HG03521 (cell line): ENCODE measurements around the gene ZNF19.

Experiments used
- ATAC-seq: cut with Tn5 transposase; IDR thresholded peaks from one replicate; pipeline ENCODE4 v1.9.1; 2021; ENCODE audit warnings: mild to moderate bottlenecking, moderate library complexity; ENCODE audit not compliant: unreplicated experiment

Gene ZNF19

DNA sequence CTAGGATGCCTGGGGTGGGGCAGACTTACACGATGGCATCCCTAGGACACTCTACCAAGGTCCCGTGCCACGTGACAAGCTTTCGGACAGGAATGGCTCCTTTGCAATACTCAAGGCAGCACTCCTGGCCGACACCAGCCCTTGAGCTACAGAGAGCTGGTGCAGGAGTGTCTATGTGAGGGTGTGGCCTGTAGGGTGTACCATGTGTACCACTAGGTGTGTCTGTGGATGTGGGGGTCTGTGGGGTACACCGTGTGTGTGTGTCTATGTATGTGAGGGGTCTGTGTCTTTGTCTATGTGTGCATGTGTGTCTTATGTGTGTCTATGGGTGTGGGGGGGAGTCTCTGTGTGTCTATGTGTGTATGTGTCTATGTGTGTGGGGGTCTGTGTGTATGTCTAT is 45.4 kb downstream of the ZNF19 start:
- ATAC-seq, result no peak

DNA sequence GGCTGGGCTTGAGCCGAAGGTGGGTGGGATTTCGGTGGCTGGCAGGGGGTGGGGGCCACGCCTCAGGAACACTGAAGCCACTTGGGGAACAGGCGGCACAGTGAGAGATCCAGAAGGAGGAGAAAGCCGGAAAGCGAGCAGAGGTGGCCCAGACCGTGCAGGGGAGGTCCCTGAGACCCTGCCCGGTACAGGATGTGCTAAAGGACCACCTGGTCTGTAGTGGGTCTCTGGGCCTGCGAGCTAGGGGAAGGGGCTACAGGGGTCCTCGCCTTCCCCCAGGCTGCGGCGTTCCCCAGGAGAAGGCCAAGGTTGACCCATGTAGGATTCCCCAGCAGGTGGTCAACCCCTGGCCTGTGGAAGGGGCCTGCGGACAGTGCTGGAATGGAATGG is 47.1 kb downstream of the ZNF19 start, which contains the start of gene TLE7:
Gene TLE7, minus strand, starts transcription at position 4 of the 390 bp plus-strand sequence. CDS start 8,730 bp downstream, outside the sequence.
- ATAC-seq, result no peak

GRCh38 chr16:71441348-71442050 is 47.6 kb downstream of the ZNF19 start:
- ATAC-seq, result no peak

GRCh38 chr16:71440669-71441347 is 48.3 kb downstream of the ZNF19 start:
- ATAC-seq, result no peak

DNA sequence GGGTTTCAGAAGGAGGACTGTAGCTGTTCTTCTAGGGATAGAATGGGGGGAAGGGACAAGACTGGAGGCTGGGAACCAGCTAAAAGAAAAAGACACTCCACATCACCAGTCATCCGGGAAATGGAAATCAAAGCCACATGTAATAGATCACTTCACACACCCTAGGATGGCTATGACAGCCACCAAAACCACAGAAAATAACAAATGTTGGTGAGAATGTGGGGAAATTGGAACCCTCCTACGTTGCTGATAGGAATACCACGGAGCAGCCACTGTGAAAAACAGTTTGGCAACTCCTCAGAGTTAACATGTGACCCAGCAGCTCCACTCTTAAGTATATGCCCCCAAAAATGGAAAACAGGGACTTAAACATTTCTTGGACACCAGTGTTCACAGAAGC is 49.6 kb downstream of the ZNF19 start:
- no peak for ATAC-seq

GRCh38 chr16:71436473-71436872 is 52.7 kb downstream of the ZNF19 start:
- no peak for ATAC-seq

DNA sequence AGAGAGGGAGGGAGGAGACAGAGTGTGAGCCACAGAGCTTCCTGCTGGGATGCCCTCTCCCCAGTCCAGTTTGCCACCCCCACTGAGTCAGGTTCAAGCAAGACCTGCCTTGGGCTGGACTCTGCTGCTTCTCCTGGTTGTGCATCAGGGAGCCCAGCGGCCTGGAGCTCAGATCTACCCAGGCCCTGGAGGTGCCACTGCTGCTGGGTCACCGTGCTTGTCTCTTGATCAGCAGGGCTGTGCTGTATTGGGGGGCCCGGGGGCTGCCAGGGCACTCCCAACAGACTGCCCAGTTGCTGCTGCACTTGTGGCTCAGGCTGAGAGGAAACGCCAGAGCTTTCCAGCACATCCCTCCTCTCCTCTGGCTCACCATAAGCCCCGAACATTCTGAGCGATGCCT is 56.2 kb downstream of the ZNF19 start:
- no peak for ATAC-seq

- no peak for ATAC-seq
These were observed 57.1 kb downstream of the ZNF19 start for GRCh38 chr16:71431991-71432390.

DNA sequence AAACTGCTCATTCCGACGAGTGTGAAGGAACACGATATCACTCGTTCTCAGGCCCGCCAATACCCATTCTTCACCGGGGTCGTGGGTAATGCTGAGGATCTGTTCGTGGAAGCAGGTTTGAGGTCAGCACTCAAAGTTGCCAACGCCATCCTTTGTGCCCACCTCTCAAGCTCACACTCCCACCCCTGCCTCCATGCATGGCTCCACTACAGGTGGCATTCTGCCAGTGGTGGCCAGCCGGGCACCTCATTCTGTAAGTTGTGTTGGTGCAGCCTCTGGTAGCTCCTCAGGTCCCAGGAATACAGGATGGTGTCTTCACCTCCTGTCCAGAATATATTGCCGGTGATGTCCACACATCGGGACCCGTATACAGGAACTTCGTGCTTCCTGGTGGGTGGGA is 57.9 kb downstream of the ZNF19 start:
- ATAC-seq, result no peak

DNA sequence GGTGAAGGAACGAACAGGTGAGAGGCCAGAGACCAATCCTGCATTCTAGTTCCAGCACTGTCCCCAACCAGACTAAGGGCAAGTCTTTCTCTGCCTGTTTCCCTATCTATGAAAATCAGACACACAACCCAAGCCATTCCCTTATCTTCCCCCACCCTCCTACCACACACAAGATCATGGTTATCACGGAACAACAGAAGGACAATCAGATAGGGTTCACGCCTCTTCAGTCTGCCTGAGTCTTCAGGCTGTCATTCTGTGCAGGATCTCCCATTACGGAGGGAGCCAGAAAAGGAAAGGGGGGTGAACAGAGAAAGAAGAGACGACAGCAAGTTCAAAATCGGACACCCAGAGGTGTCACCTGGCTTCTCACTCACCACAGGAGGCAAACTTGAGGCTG is 58.4 kb downstream of the ZNF19 start:
- no peak for ATAC-seq

- ATAC-seq, result no peak
These were observed 59.5 kb downstream of the ZNF19 start for GRCh38 chr16:71429581-71429980.

GRCh38 chr16:71428883-71429282 is 60.2 kb downstream of the ZNF19 start:
- no peak for ATAC-seq

DNA sequence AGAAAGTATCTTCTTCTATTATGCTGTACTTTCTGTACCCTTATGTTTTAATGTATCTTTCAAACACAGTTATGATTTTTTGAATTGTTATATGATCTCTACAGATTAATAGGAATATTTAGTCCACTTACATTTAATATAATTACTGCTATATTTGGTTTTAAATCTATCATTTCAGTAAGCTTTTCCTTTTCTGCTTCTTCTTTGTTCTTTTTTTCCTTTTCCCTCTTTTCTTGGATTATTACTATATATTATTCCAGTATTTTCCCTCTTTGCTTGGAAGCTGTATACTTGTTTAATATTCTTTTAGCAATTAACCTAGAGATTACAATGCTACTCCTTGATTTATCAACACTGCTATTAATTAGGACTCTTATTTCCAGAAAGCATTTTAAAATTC is 60.7 kb downstream of the ZNF19 start:
- ATAC-seq, result no peak

- ATAC-seq, result no peak
These were observed 62.1 kb downstream of the ZNF19 start for GRCh38 chr16:71426880-71427615.

- ATAC-seq, result no peak
These were observed 62.9 kb downstream of the ZNF19 start for GRCh38 chr16:71426069-71426879.

GRCh38 chr16:71425746-71426068 is 63.4 kb downstream of the ZNF19 start:
- no peak for ATAC-seq

DNA sequence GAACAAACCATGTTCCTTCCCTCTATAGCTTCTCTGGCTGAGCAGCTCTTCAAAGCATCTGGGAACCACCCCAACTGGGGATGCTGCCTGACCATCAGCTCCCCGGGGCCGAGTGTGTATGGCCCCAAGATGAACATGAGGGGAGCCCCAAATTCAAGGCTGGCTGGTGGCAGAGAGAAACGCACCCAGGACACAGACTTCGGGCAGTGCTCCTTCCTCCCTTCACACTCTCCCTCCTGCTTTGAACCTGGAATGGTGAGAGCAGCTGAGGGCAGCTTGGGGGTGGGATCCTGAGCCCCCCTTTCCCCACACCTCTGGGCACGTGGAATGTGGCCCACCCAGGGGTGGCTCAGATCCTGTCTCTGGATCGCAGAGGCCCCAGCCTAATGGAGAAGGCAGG is 64.5 kb downstream of the ZNF19 start:
- ATAC-seq, result no peak

DNA sequence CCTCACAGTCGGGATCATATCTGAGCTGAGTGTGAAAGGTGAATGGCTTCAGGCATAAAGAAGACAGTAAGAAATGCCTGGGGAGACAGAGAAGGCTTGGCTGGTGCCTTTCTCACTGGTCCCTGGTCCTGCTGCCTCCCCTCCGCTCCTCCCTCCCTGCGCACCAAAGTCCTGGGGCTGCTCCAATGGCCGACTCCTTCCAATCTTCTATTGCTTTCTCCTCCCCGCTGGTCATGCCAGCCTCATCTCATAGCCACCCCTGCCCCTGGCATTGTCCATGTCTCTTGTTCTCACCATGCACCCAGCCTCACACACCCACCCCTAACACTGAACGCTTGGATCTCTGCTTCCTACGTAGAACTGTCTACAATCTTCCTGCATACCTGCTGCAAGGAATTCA is 65.3 kb downstream of the ZNF19 start:
- no peak for ATAC-seq
